Measurements from ENCODE around the gene DIABLO.

The DIABLO gene

DNA sequence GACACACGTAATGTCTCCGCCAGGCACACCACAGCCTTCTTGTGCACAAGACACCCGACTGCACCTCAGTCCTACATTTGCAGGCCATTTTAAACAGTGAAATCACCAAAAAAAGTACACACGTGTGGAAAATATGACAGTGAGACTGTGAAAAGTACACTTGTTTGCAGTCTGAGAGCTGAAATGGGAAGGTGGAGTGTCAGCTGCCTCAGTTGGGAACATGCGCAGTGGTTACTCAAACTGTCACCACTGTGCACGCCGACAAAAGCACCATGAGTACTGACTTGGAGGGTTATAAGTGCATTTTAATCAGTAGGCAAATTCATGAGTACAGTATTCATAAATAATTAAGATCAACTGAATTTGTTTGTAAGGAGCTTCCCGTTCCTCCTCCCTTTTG, 24.7 kb upstream of the DIABLO start:
- Histone ChIP-seq H3K4me3 (ENCODE audit: low read depth, low read length) (no peak overlapping the region), H3K27me3 (no peaks in the 10 kb centered on the region), H3K36me3 (peaks cover 20% of the 10 kb centered on the region), H3K9me3 (no peaks in the 10 kb centered on the region), H3K4me1 (no peaks in the 10 kb centered on the region)
- DNase-seq, result no peak
- TF ChIP-seq, protein P1, sequence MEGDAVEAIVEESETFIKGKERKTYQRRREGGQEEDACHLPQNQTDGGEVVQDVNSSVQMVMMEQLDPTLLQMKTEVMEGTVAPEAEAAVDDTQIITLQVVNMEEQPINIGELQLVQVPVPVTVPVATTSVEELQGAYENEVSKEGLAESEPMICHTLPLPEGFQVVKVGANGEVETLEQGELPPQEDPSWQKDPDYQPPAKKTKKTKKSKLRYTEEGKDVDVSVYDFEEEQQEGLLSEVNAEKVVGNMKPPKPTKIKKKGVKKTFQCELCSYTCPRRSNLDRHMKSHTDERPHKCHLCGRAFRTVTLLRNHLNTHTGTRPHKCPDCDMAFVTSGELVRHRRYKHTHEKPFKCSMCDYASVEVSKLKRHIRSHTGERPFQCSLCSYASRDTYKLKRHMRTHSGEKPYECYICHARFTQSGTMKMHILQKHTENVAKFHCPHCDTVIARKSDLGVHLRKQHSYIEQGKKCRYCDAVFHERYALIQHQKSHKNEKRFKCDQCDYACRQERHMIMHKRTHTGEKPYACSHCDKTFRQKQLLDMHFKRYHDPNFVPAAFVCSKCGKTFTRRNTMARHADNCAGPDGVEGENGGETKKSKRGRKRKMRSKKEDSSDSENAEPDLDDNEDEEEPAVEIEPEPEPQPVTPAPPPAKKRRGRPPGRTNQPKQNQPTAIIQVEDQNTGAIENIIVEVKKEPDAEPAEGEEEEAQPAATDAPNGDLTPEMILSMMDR (IDR thresholded peaks at IDR 0.05; ENCODE audit: low read depth, low read length), result no peak

DNA sequence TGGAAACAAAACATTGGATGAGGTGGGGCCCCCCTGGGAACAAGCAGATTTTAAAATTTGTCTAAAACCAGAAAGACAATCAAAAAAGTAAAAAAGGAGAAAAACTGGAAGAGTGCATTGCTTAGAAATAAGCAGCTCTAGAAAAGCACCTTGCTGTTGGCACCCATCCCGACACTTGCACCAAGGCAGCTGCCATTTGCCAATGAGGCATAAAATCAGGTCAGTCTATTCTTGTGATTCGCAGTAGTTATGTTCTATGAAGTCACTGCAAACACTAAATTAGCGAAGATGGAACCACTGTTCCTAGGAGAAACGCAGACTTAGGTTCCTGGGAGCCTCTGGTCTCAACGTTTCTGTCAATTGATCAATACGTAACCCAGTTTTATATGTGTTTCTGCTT, 24.2 kb upstream of the DIABLO start:
- peaks cover 21% of the 10 kb centered on the region for H3K36me3 ChIP-seq

DNA sequence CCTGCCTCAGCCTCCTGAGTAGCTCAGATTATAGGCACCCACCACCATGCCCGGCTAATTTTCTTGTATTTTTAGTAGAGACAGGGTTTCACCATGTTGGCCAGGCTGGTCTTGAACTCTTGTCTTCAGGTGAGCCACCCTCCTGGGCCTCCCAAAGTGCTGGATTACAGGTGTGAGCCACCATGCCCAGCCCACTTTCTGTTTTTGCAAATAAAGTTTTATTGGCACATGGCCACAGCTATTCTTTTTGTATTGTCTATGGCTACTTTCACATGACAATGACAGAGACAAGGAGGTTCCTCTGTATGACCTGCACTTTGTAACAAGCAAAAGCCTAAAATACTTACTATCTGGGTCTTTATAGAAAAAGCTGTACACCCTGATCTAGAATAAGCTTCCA, 19.7 kb upstream of the DIABLO start:
- DNase-seq, result no peak
- H3K36me3 ChIP-seq, result peaks cover 29% of the 10 kb centered on the region
- no peaks in the 10 kb centered on the region for H3K9me3 ChIP-seq
- TF ChIP-seq, protein P1 (IDR thresholded peaks at IDR 0.05; ENCODE audit: low read depth, low read length), result no peak
- H3K4me1 ChIP-seq, result 0 out of 2 replicates have a peak, but pooled peaks cover 5% of the 10 kb centered on the region
- H3K4me3 ChIP-seq (ENCODE audit: low read depth, low read length), result no peak overlapping the region
- no peaks in the 10 kb centered on the region for H3K27me3 ChIP-seq

More for the DNA sequence above, 24.2 kb upstream of the DIABLO start:
- no peak overlapping the region for H3K4me3 ChIP-seq (ENCODE audit: low read depth, low read length)
- no peak for DNase-seq
- H3K27me3 ChIP-seq, result no peaks in the 10 kb centered on the region
- no peaks in the 10 kb centered on the region for H3K4me1 ChIP-seq
- TF ChIP-seq, protein P1 (IDR thresholded peaks at IDR 0.05; ENCODE audit: low read depth, low read length), result no peak
- H3K9me3 ChIP-seq, result no peaks in the 10 kb centered on the region

DNA sequence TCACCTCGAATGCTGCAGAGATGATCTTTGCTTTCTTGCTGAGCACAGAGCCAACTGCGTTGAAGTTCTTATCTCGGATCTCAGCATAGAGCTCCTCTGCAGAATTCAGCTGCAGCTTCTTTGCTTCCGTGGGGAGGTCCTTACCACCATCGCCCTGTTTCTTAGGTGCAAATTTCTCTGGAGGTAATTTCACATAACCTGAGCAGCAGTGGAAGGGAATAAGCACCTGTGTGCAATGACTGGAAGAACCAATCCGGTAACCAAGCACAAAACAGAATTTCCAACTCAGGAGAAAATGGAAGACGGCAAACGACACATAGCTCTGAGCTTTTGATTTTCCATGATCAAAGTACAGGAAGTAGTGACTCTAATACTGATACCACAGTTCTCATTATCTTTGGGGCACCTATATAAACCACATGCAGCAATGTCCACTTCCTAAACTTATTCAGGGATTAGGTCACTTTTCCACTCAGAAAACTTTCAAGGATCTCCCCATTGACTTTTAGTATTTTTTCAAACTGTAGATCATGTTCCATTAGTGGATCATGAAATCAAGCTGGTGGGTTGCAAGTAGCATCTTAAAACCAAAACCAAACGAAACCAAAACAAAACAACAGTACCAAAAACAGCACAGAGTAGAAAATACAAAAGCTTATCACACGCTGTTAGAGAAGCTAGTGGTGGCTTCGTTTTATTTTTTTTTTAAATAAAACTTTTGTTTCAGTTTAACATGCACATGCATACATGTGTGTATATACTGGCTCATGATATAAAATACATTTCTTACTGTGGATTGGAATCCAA, 18.9 kb upstream of the DIABLO start:
- H3K4me1 ChIP-seq, result 0 out of 2 replicates have a peak, but pooled peaks cover 5% of the 10 kb centered on the region
- no peak overlapping the region for H3K4me3 ChIP-seq (ENCODE audit: low read depth, low read length)
- peaks cover 25% of the 10 kb centered on the region for H3K36me3 ChIP-seq
- no peaks in the 10 kb centered on the region for H3K27me3 ChIP-seq
- H3K9me3 ChIP-seq, result no peaks in the 10 kb centered on the region
- TF ChIP-seq, protein P1 (IDR thresholded peaks at IDR 0.05; ENCODE audit: low read depth, low read length), result no peak
- no peak for DNase-seq

- TF ChIP-seq, protein P1 (IDR thresholded peaks at IDR 0.05; ENCODE audit: low read depth, low read length), result no peak
- DNase-seq, result no peak
- Histone ChIP-seq H3K36me3 (peaks cover 20% of the 10 kb centered on the region), H3K9me3 (no peaks in the 10 kb centered on the region), H3K4me3 (ENCODE audit: low read depth, low read length) (no peak overlapping the region), H3K27me3 (no peaks in the 10 kb centered on the region), H3K4me1 (0 out of 2 replicates have a peak, but pooled peaks cover 5% of the 10 kb centered on the region)
Observed at GRCh38 chr12:122243965-122244364, 18.1 kb upstream of the DIABLO start.

GRCh38 chr12:122238861-122239260, 13.0 kb upstream of the DIABLO start:
- no peaks in the 10 kb centered on the region for H3K27me3 ChIP-seq
- H3K4me1 ChIP-seq, result 0 out of 2 replicates have a peak, but pooled peaks cover 3% of the 10 kb centered on the region
- no peak for DNase-seq

More at GRCh38 chr12:122238861-122239260, 13.0 kb upstream of the DIABLO start:
- H3K4me3 ChIP-seq (ENCODE audit: low read depth, low read length), result no peak overlapping the region
- H3K36me3 ChIP-seq, result peaks cover 33% of the 10 kb centered on the region
- TF ChIP-seq, protein P1 (IDR thresholded peaks at IDR 0.05; ENCODE audit: low read depth, low read length), result no peak
- no peaks in the 10 kb centered on the region for H3K9me3 ChIP-seq

Data from BE2C (cell line).